HG02870 (cell line): ENCODE measurements around the gene EEF1A2.

ENCODE experiments used
- ATAC-seq: cut with Tn5 transposase; IDR thresholded peaks from one replicate; pipeline ENCODE4 v1.9.1; 2021; ENCODE audit warnings: mild to moderate bottlenecking, moderate library complexity; ENCODE audit not compliant: unreplicated experiment

EEF1A2 gene

DNA sequence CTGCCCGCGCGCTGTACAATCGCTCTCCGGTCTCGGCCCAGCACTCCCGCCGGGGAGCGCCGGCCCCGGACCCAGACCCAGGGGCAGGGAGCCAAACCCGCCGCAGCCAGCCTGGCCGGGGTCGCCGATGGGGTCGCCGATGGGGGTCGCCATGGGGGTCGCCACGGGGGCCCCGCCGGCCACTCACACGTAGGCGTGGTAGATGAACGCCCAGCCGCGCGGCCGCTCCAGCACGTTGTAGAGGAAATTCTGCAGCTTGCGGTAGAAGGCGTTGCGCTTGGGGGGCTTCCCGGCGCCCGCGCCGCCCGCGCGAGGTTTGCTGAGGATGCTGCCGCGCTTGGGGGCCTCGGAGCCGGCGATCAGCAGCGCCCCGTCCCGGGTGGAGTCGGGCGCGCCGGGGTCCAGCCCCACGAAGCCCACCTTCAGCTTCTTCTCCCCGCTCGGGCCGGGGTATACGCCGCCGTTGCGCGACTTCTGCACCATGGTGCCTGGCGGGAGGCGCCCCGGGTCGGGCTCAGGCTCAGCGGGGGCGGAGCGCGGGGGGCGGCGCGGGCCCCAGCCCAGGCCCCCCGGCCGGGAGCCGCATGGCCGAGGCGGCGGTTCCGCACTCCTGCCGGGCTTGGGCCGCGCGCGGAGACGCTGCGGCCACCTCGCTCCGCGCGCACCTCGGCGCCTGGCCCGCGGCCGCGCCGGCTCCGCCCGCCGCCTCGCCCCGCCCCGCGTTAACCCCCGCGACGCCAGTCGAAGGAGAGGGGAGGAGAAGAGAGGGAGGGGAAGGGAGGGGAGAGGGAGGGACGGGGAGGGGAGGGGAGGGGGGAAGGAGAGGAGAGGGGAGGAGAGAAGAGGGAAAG is 26.7 kb downstream of the EEF1A2 start, which contains the start of gene KCNQ2:
KCNQ2 (minus strand) TSS at position 675 of the 851 bp plus-strand sequence; CDS start at position 483, 192 bp downstream.
- ATAC-seq, result no peak

DNA sequence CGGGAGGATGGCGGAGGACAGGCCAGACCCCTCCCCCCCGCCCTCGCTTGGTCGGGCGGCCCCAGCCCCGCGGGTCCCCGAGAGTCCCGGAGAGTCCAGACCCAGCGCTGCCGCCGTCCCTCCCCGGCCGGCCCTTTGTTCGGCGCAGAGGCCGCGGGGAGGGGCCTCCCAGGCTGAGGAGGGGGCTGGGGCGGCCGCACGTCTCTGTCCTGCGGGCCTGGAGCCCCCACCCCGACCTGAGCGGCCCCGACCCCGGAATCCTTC is 27.2 kb downstream of the EEF1A2 start:
- ATAC-seq, result no peak

- no peak for ATAC-seq
Measured at GRCh38 chr20:63471002-63471716, 27.7 kb downstream of the EEF1A2 start.

- ATAC-seq, result no peak
Measured at GRCh38 chr20:63470410-63470809, 28.5 kb downstream of the EEF1A2 start.

DNA sequence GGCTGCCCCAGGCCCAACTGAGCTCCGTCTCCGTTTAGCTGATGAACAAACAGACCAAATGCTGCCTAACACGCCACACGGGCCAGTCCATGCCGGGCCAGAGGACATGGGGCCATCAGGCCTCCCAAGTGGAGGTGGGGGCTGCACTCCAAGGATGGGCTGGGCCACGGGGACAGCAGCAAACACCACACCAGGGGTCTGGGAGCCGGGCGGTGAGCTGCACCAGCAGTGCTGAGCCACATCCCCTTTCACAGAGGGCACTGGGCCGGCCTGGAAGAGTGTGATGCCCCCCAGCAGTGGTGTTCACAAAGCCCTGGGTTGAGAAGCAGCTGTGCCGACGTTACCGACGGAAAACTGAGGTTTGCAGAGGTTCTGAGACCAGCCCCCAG is 29.2 kb downstream of the EEF1A2 start:
- no peak for ATAC-seq

GRCh38 chr20:63469019-63469712 is 29.7 kb downstream of the EEF1A2 start:
- no peak for ATAC-seq

DNA sequence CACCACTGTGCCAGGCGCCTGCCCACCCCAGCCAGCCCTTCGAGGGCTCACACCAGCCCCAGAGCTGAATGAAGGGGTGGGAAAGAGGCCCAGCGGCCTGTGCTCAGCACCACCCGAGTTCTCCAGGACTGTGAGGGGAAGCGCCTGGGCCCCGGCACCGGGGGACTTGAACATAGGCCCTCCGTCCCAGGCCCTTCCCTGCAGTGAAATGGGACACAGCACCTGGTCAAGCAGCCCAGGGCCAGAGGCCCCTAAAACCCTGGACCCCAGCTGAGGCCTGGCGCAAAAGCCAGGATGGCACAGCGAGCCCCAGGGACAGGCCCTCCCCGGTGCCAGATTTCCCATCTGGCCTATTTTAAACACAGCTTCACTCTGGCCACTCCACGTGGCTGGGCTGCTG is 30.5 kb downstream of the EEF1A2 start:
- no peak for ATAC-seq

DNA sequence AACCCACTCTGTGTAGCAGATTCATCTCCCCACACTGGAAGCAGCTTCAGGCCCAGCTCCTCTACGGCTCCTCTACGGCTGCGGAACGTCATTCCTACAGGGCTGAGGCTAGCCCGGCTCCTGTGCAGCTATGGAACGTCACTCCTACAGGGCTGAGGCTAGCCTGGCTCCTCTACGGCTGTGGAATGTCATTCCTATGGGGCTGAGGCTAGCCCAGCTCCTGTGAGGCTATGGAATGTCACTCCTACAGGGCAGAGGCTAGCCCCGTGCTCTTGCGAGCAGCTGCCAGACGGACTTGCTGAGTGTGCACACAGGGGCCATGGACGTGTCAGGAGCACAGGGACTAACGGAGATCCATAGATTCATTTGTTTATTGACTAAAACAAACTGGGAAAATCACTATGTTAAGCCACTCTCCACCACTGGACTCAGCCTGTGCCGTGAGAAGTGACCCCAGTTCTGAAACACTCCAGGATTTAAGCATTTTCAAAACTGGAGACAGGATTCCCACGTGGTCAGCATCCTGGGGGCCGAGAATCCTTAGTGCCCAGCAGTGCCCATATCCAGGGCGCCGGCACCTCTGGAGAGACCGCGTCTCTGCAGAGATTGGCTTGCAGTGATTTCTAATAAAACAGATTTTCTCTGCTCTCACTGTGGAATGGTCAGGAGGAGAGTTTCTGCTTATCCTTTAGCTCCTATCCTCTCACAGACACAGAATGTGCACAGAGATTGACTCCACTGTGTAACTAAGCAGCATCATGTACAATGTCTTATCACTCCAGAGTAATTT is 31.4 kb downstream of the EEF1A2 start:
- no peak for ATAC-seq

- ATAC-seq, result no peak
Measured at GRCh38 chr20:63466861-63467260, 32.0 kb downstream of the EEF1A2 start.

DNA sequence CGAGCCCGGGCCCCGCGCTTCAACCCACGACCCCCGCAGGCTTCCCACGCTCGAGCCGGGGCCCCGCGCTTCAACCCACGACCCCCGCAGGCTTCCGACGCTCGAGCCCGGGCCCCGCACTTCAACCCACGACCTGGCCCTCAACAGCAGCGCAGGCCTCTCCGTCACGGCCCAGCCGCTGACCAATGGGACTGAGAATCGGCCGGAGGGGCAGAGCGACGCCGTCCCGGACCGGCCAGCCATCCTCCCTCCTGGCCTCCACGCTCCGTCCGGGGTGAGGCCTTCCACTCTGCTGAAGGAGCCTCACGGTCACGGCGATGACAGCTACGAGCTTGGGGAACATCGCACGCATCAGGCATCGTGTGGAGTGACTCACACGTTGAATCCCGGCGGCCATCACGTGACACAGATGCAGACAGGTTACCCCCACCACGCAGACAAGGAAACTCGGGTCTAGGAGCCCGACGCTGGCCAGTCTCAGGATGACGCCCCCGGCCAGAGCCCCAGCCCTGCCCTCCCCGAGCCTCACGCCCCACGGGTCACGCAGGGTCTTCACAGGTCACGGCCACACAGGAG is 32.5 kb downstream of the EEF1A2 start:
- ATAC-seq, result no peak

DNA sequence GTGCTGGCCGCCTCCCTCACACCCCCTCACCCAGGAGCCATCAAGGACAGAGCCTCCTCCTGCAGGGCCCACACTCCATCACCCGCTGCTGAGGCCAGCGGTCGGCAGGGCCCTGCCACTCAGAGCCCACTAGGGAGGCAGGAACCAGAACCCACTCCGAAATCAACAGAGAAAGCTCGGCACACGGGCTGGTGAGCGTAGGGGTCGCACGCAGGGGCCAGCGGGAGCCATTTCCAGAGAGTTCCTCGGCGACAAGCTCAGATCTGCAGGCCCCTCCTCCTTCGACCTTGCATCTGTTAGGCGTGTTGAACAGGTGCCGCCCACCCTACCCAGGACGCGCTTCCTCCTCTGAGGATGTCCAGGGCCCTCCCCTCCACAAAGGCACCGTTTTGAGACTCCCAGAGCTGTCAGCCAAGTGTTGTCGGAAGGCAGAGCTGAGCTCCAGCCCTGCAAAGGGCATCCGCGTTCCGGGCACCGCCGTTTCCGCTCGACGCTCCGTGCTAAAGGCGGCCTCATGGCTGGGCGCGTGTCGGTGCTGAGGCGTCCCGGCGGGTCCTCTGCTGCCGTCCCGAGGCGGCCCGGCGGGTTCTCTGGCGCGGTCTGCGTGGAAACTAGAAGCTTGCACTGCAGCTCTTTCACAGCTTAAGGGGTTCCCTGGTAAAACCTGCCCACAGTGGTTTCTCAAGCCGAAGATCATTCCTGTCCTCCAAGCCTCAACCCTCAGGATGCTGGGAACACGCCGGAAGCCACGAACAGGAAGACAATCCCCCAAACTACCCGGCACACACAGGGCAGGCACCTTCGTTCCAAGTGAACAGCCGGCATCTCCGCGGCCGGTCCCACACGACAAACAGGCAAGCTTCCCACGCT is 33.3 kb downstream of the EEF1A2 start:
- no peak for ATAC-seq

DNA sequence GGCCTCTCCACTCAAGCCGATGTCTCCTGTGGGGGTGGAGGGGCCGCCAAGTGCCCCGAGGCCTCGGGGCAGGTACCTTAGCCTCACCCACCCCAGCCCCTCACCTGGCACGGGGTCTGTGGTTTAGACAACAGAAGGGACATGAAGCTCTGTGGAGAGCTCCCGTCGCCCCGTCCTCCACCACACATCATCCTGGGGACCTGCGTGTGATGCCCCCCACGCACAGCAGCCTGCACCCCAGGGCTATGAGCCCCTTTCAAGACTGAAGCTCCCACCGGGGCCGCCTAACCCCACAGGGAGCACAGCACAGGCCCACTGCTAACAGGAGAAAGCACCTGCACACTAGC is 34.6 kb downstream of the EEF1A2 start:
- ATAC-seq, result no peak

- ATAC-seq, result no peak
Measured at GRCh38 chr20:63463400-63464288, 35.2 kb downstream of the EEF1A2 start.

DNA sequence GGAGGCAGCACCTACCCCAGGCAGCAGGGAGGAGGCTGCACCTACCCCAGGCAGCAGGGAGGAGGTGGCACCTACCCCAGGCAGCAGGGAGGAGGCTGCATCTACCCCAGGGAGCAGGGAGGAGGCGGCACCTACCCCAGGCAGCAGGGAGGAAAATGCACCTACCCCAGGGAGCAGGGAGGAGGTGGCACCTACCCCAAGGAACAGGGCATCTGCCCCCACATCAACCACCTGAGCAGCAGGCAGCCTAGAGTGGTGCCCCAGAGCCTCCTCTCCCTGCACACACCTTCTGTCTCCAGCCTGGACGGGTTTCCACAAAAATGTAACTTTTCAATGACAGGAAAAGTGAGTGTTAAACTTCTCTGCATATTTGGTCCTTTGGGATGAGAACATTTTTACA is 36.6 kb downstream of the EEF1A2 start:
- no peak for ATAC-seq

DNA sequence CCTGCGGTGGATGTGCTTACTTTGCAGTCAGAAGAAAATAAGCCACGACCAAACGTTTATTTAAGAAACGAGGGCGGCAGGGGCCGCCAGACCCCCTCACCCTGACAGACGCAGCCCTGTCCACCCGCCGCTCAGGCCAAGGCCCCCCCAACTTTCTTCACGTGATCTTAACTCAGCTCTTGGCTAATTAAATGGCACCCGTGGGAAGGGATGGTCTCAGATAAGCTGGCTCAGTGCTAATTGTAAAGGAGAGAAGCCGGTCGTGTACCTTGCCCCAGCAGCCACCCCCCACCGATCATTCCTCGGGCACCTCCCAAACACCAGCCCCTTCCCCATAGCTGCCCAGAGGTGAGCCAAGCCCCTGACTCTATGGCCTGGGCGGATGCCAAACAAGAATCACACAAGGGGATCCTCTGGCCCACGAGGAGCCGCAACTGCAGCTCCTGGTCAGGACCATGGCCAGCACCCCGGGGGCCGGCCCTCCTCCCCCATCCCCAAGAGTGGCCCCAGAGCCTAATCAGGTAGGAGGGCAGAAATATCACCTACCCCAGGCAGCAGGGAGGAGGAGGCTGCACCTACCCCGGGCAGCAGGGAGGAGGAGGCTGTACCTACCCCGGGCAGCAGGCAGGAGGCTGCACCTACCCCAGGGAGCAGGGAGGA is 37.6 kb downstream of the EEF1A2 start:
- no peak for ATAC-seq

DNA sequence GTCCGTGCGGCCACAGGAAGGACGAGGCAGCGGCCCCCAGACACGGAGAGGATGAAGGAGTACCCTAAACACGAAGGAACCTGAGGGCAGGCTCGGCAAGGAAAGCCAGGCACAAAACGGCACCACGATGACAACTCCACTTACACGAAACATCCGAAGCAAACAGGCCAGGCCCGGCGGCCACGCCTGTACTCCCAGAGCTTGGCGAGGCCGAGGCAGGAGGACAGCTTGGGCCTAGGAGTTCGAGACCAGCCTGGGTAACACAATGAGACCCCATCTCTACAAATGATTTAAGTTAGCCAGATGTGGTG is 39.9 kb downstream of the EEF1A2 start:
- ATAC-seq, result no peak

DNA sequence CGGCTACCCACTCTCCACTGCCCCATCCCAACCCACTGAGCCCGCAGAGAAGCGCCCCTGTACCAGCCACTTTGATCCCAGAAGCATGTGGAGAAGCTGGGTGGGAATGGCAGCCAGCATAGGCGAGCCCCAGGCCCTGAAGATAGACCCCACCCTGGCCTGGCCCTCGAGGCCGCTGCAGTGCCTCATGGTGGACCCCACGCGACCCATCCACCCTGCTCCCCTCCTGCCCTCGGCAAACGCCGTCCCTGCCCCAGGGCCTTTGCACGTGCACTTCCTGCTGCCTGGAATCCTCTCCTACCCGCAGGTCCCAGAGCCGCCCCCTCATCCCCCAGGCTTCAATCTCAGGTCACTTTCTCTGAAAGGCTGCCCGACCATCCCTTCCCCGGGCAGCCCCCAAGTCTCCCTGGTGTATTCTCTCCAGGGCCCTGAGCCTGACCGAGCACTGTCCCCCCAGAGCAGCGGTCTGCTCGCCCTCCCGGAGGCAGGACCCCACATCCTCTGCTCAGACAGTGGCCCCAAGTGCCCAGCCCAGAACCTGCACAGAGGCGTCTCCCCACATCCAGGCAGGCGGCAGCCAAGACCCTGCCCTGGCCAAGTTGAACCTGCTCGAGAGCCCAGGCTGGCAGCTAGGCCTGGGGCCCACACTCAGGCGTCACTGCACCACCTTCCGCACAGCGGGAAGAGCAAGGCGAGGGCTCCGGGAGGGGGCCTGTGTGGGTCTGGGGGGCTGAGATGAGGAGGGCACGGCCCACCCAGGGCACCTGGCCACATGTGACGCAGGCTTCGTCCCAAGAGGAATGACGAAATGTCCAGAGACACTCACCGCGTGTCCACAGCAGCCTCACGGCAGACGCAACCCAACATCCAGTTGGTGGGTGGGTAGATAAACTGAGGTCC is 40.5 kb downstream of the EEF1A2 start:
- no peak for ATAC-seq

DNA sequence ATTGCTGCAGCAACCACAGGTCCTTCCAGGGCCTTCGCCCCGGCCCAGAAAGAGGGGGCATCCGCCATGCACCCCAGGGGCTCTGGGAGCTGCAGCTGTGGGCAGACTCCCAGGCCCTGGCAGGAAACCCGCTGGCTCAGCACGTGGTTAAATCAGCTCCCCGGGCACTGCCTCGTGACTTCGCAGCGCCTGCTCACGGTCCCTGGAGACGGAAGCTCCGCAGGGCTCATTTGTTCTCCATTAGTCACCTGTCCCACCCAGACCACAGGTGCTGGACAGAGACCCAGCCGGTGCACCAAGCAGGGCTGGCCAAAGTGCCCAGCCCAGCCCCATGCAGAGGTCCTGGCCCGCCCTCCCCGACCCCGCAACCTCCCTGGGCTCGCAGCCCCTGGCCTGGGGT is 41.1 kb downstream of the EEF1A2 start:
- no peak for ATAC-seq
